Osteocyte (in vitro differentiated cells): Measurements from ENCODE around the gene KRT15. TPM values are rescaled to one million over a fixed set of nuclear protein-coding genes. Genes with fewer than 3 reads are reported as not detected.

Source experiments
- DNase-seq: peaks from one replicate; pipeline ENCODE4 v3.0.0; 2021; ENCODE audit warnings: mixed read lengths; ENCODE audit not compliant: unreplicated experiment; ENCODE audit errors: extremely low spot score
- H3K27ac Mint-ChIP-seq: one replicate; pipeline ENCODE4 v1.8.0; 2021; ENCODE audit warnings: mild to moderate bottlenecking, mixed read lengths; ENCODE audit not compliant: unreplicated experiment
- H3K27me3 Mint-ChIP-seq: one replicate; pipeline ENCODE4 v1.8.0; 2021; ENCODE audit warnings: mixed read lengths; ENCODE audit not compliant: unreplicated experiment
- H3K36me3 Mint-ChIP-seq: one replicate; pipeline ENCODE4 v1.8.0; 2021; ENCODE audit warnings: mixed read lengths; ENCODE audit not compliant: unreplicated experiment
- H3K4me1 Mint-ChIP-seq: one replicate; pipeline ENCODE4 v1.8.0; 2021; ENCODE audit warnings: mixed read lengths; ENCODE audit not compliant: unreplicated experiment
- H3K4me3 Mint-ChIP-seq: one replicate; pipeline ENCODE4 v1.8.0; 2021; ENCODE audit warnings: mild to moderate bottlenecking, moderate library complexity, mixed read lengths; ENCODE audit not compliant: unreplicated experiment
- H3K9me3 Mint-ChIP-seq: one replicate; pipeline ENCODE4 v1.8.0; 2021; ENCODE audit warnings: mixed read lengths; ENCODE audit not compliant: unreplicated experiment
- total RNA-seq: library from RNA; stranded (reverse); gene quantifications from 2 replicates; pipeline ENCODE4 v1.2.1, GENCODE V29; 2021
- TF ChIP-seq, protein P1 (sequence below): fragments of 200-600 bp; sonication (generic); IDR thresholded peaks from 2 replicates; pipeline ENCODE4 v1.5.0; 2021; ENCODE audit warnings: antibody characterized with exemption, mild to moderate bottlenecking, moderate library complexity

KRT15 gene
- total RNA-seq, 1 donor from 2014 or later: not detected

- TF ChIP-seq, protein P1, sequence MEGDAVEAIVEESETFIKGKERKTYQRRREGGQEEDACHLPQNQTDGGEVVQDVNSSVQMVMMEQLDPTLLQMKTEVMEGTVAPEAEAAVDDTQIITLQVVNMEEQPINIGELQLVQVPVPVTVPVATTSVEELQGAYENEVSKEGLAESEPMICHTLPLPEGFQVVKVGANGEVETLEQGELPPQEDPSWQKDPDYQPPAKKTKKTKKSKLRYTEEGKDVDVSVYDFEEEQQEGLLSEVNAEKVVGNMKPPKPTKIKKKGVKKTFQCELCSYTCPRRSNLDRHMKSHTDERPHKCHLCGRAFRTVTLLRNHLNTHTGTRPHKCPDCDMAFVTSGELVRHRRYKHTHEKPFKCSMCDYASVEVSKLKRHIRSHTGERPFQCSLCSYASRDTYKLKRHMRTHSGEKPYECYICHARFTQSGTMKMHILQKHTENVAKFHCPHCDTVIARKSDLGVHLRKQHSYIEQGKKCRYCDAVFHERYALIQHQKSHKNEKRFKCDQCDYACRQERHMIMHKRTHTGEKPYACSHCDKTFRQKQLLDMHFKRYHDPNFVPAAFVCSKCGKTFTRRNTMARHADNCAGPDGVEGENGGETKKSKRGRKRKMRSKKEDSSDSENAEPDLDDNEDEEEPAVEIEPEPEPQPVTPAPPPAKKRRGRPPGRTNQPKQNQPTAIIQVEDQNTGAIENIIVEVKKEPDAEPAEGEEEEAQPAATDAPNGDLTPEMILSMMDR: no peak
- no peak overlapping the region for H3K4me3 Mint-ChIP-seq
- H3K36me3 Mint-ChIP-seq: no peaks in the 10 kb centered on the region
- no peaks in the 10 kb centered on the region for H3K4me1 Mint-ChIP-seq
- no peaks in the 10 kb centered on the region for H3K27me3 Mint-ChIP-seq
- H3K27ac Mint-ChIP-seq: no peak overlapping the region
- H3K9me3 Mint-ChIP-seq: no peaks in the 10 kb centered on the region
- no peak for DNase-seq
These were observed 38.1 kb downstream of the KRT15 start for GRCh38 chr17:41480581-41480980.

DNA sequence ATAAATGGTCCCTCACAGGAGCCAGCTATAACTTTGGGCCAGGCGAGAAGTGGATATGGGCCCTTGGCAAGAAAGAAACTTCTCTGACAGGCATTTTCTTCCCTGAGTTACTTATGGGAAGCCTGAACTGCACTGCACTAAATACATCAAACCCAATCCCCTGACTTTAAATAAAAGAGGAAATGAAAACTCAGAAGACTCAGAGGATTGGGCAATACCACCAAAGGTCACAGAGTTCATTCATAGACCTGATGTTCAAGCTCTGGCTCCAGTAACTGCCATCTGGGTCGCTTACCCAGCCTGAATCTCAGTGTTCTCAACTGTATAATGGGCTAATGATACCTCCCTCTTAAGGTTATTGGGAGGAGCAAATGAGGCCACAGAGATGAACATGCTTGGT is 38.6 kb downstream of the KRT15 start:
- H3K36me3 Mint-ChIP-seq: no peaks in the 10 kb centered on the region
- no peak for DNase-seq
- no peak overlapping the region for H3K27ac Mint-ChIP-seq
- H3K4me1 Mint-ChIP-seq: no peaks in the 10 kb centered on the region
- no peaks in the 10 kb centered on the region for H3K27me3 Mint-ChIP-seq
- H3K9me3 Mint-ChIP-seq: no peaks in the 10 kb centered on the region
- TF ChIP-seq, protein P1: no peak
- no peak overlapping the region for H3K4me3 Mint-ChIP-seq

GRCh38 chr17:41478237-41478636 is 40.5 kb downstream of the KRT15 start:
- Mint-ChIP-seq H3K27ac (no peak overlapping the region), H3K4me3 (no peak overlapping the region), H3K9me3 (no peaks in the 10 kb centered on the region), H3K36me3 (no peaks in the 10 kb centered on the region), H3K4me1 (no peaks in the 10 kb centered on the region), H3K27me3 (peaks cover 3% of the 10 kb centered on the region)
- no peak for DNase-seq
- TF ChIP-seq, protein P1: no peak

DNA sequence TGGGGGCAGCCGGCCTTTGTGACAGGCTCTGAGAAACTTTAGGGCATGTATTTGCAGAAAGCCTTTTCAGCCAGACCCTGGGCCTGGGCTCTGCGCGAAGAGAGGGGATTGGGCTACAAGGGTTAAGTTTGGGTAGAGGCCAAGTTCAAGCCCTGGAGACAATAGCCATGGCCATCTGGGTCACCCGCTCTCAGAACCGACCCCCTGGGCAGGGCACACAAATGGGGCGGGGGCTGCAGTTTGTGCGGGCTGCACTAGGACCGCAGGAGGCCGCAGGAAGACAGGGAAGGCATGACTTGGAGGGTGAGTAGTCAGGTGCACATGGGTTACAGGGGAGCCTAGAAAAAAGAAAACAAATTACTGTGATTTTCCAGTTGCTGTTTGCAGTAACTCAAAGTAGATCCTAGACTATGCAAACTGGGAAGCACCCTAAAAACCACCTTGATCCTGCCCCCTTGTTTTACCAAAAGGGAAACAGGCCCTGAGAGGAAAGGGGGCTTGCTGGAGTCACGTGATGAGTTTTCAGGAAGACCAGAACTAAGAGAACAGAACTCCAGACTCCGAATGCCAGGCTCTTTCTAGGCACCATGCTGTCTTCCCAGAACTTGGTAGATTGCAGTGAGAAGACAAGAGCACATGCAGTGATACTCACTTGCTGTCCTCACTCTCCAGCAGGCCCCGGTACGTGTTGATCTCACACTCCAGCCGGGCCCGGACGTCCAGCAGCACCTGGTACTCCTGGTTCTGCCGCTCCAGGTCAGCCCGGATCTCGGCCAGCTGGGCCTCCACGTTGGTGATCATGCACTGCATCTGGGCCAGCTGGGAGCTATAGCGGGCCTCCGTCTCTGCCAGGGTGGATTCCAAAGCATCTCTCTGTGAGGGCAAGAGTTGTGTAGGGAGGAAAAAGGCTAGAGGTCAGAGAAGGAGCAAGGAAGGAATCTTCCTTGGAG is 41.5 kb downstream of the KRT15 start:
- Mint-ChIP-seq H3K36me3 (no peaks in the 10 kb centered on the region), H3K4me3 (no peak overlapping the region), H3K27ac (no peak overlapping the region), H3K9me3 (no peaks in the 10 kb centered on the region), H3K27me3 (peaks cover 4% of the 10 kb centered on the region), H3K4me1 (no peaks in the 10 kb centered on the region)
- TF ChIP-seq, protein P1: no peak
- DNase-seq: no peak

DNA sequence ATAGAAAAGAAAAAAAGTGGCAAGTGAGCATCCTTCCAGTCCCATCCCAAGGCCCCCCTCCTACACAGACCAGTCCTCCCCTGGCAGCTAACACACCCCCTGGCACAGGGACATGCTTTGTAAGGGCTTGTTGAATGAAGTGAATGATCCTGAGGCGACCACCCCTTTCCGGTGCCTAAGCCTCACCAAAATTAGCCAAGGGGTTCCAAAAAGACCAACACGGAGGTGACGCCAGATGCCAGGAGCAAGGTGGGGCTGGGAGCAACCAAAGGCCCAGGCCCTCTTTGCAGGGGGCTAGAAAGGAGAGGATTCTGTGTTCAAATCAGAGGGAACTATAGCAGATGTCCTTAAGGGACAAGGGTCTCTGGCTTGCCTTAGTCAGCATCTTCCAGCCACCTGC is 43.3 kb downstream of the KRT15 start:
- Mint-ChIP-seq H3K9me3 (peaks cover 10% of the 10 kb centered on the region), H3K4me3 (no peak overlapping the region), H3K36me3 (no peaks in the 10 kb centered on the region), H3K27ac (no peak overlapping the region), H3K27me3 (peaks cover 16% of the 10 kb centered on the region), H3K4me1 (no peaks in the 10 kb centered on the region)
- TF ChIP-seq, protein P1: no peak
- no peak for DNase-seq
